Activated CD4-positive, CD25-positive, alpha-beta regulatory T cell treated with anti-CD3 and anti-CD28 coated beads, Interleukin-2, amount 50 U/mL, for 16 hours (primary cell): ENCODE results near the gene SULT1A3.
"Not testable (repeated sequence)": the region's sequence is repeated elsewhere in the genome, so short reads cannot be mapped to it uniquely, and the experiment has no call there.

ENCODE experiments used
- DNase-seq: peaks from one replicate; pipeline ENCODE4 v3.0.0-alpha.2; 2020; ENCODE audit warnings: low read depth, low spot score

SULT1A3 gene

GRCh38 chr16:30186782-30187555, 12.1 kb upstream of the SULT1A3 start:
- DNase-seq, result peak; percentile 67

- DNase-seq, result no peak
Measured at GRCh38 chr16:30187556-30187865, 11.5 kb upstream of the SULT1A3 start.

GRCh38 chr16:30187971-30188561, 11.0 kb upstream of the SULT1A3 start:
- DNase-seq, result no peak

- DNase-seq, result not testable (repeated sequence)
Measured at GRCh38 chr16:30191158-30191557, 7.9 kb upstream of the SULT1A3 start.

GRCh38 chr16:30193098-30193497, 6.0 kb upstream of the SULT1A3 start:
- not testable (repeated sequence) for DNase-seq

GRCh38 chr16:30193615-30194014, 5.4 kb upstream of the SULT1A3 start, which contains the start of the genes BOLA2B and SLX1A:
TSS of gene BOLA2B (minus strand) at chr16:30193666. CDS start at chr16:30193595, 71 bp downstream.
TSS of gene SLX1A (plus strand) at chr16:30193875. CDS start at chr16:30194085, 210 bp downstream.
- not testable (repeated sequence) for DNase-seq

GRCh38 chr16:30194172-30194925, 4.7 kb upstream of the SULT1A3 start:
- DNase-seq, result not testable (repeated sequence)

GRCh38 chr16:30197001-30197400, 2.1 kb upstream of the SULT1A3 start:
- not testable (repeated sequence) for DNase-seq

- not testable (repeated sequence) for DNase-seq
Measured at GRCh38 chr16:30199608-30200343, 721 bp downstream of the SULT1A3 start.

GRCh38 chr16:30205541-30206236, 6.6 kb downstream of the SULT1A3 start:
- not testable (repeated sequence) for DNase-seq

GRCh38 chr16:30206252-30206651, 7.2 kb downstream of the SULT1A3 start:
- DNase-seq, result not testable (repeated sequence)

- not testable (repeated sequence) for DNase-seq
Measured at GRCh38 chr16:30207063-30207704, 8.1 kb downstream of the SULT1A3 start.

GRCh38 chr16:30209032-30209431, 10.0 kb downstream of the SULT1A3 start:
- DNase-seq, result not testable (repeated sequence)

- DNase-seq, result not testable (repeated sequence)
Measured at GRCh38 chr16:30211414-30211813, 12.4 kb downstream of the SULT1A3 start.

GRCh38 chr16:30217082-30217481, 18.0 kb downstream of the SULT1A3 start:
- not testable (repeated sequence) for DNase-seq

- not testable (repeated sequence) for DNase-seq
Measured at GRCh38 chr16:30248379-30248778, 49.3 kb downstream of the SULT1A3 start, which contains the start of gene NPIPB13. TSS of gene NPIPB13 (minus strand) at chr16:30248479. CDS start at chr16:30245573, 2,906 bp downstream.
